HCT116 (cell line): ENCODE results near the gene LRSAM1. TPM values are rescaled to one million over a fixed set of nuclear protein-coding genes. Genes with fewer than 3 reads are reported as not detected.

ENCODE experiments used
- ATAC-seq: fragments of 200-7000 bp; cut with Tn5 transposase; 2 replicates; pipeline ENCODE4 v1.9.1; 2020; ENCODE audit warnings: mild to moderate bottlenecking, moderate library complexity
- BruUV-seq: library from RNA; stranded (reverse); fragments of 400-500 nt; replicated peaks from 2 replicates; lab custom pipeline; 2021; lab: Mats Ljungman, UMichigan
- CTCF ChIA-PET: fragments of 300-600 bp; sonication (Branson Sonifier 250); formaldehyde crosslinking; loops from one replicate; lab custom pipeline; 2021; ENCODE audit warnings: antibody characterized with exemption; lab: Charles Lee
- POLR2A ChIA-PET: fragments of 300-600, 350-600 bp; sonication (Branson Sonifier 250); formaldehyde crosslinking; loops from one replicate; lab custom pipeline; 2021; ENCODE audit warnings: antibody characterized with exemption; lab: Charles Lee
- RAD21 ChIA-PET, 2 experiments: fragments of 300-600 bp; sonication (Branson Sonifier 250); formaldehyde crosslinking; loops; one replicate each; lab custom pipeline; 2023; ENCODE audit warnings: low total read pairs in 2 of 2; ENCODE audit not compliant: uncharacterized antibody in 2 of 2, unreplicated experiment in 2 of 2, low non-redundant PET in 1 of 2; lab: Charles Lee
- DNase-seq: peaks from one replicate; pipeline ENCODE4 v3.0.0-alpha.2; 2010; ENCODE audit warnings: low read depth, low spot score
- H2AFZ ChIP-seq: fragments of 200-600 bp; shearing (Covaris generic), sonication (generic); 2 replicates; pipeline ENCODE4 v1.6.1; 2017; ENCODE audit warnings: low read depth, mixed run types, mixed read lengths, antibody characterized with exemption, low read length; ENCODE audit not compliant: poor library complexity, severe bottlenecking
- H3K27ac ChIP-seq: 2 replicates; pipeline ENCODE4 v1.5.1; 2012; ENCODE audit warnings: low read depth, low read length
- H3K27me3 ChIP-seq: fragments of 200-600 bp; sonication (generic); 2 replicates; pipeline ENCODE4 v1.6.1; 2016; ENCODE audit warnings: mixed run types, low read length, mixed read lengths; ENCODE audit not compliant: insufficient read depth
- H3K36me3 ChIP-seq, 2 experiments: fragments of 200-500 bp in 1 of 2; fragments of 200-600 bp in 1 of 2; sonication (Bioruptor generic) in 1 of 2; sonication (generic) in 1 of 2; 2 replicates each; pipeline versions ENCODE4 v1.5.1 to v1.6.1; 2014 to 2016; ENCODE audit warnings: low read length in 2 of 2, inconsistent platforms in 1 of 2, mixed read lengths in 1 of 2, mixed run types in 1 of 2; ENCODE audit not compliant: insufficient read depth in 2 of 2, control insufficient read depth in 1 of 2
- H3K4me1 ChIP-seq, 2 experiments: fragments of 200-600 bp in 1 of 2; sonication (generic) in 1 of 2; 2 replicates each; pipeline versions ENCODE4 v1.5.1 to v1.6.1; 2012 to 2017; ENCODE audit warnings: low read length in 2 of 2, inconsistent platforms in 1 of 2, mild to moderate bottlenecking in 1 of 2, mixed read lengths in 1 of 2, mixed run types in 1 of 2, moderate library complexity in 1 of 2; ENCODE audit not compliant: insufficient read depth in 2 of 2, control insufficient read depth in 1 of 2
- H3K4me2 ChIP-seq: fragments of 200-600 bp; sonication (generic); 2 replicates; pipeline ENCODE4 v1.6.1; 2017; ENCODE audit warnings: mixed run types, low read length, mixed read lengths
- H3K4me3 ChIP-seq, 2 experiments: fragments of 200-600 bp in 1 of 2; sonication (generic) in 1 of 2; replicated peaks in 1 of 2; 2 replicates each; pipeline ENCODE4 v1.5.1; 2011 to 2016; ENCODE audit warnings: low read length in 2 of 2, control low read depth in 1 of 2, low read depth in 1 of 2, mild to moderate bottlenecking in 1 of 2, mixed read lengths in 1 of 2, mixed run types in 1 of 2
- H3K79me2 ChIP-seq: fragments of 200-600 bp; sonication (generic); 2 replicates; pipeline ENCODE4 v1.6.1; 2017; ENCODE audit warnings: mild to moderate bottlenecking, mixed run types, low read length, moderate library complexity, mixed read lengths; ENCODE audit not compliant: insufficient read depth
- H3K9ac ChIP-seq: fragments of 200-600 bp; sonication (generic); 2 replicates; pipeline ENCODE4 v1.6.1; 2016; ENCODE audit warnings: low read length, mixed read lengths
- H3K9me2 ChIP-seq: fragments of 200-600 bp; sonication (generic), shearing (Covaris generic); 2 replicates; pipeline ENCODE4 v1.6.1; 2017; ENCODE audit warnings: mixed run types, mild to moderate bottlenecking, moderate library complexity; ENCODE audit not compliant: insufficient read depth
- H3K9me3 ChIP-seq, 2 experiments: fragments of 200-500 bp in 1 of 2; fragments of 200-600 bp in 1 of 2; sonication (Bioruptor generic) in 1 of 2; sonication (generic) in 1 of 2; 2 replicates each; pipeline ENCODE4 v1.6.1; 2014 to 2017; ENCODE audit warnings: low read length in 2 of 2, mixed read lengths in 2 of 2, inconsistent platforms in 1 of 2, low read depth in 1 of 2, mild to moderate bottlenecking in 1 of 2, mixed run types in 1 of 2, moderate library complexity in 1 of 2; ENCODE audit not compliant: control insufficient read depth in 1 of 2, insufficient read depth in 1 of 2
- H4K20me1 ChIP-seq: fragments of 200-600 bp; sonication (generic), shearing (Covaris generic); 2 replicates; pipeline ENCODE4 v1.6.1; 2017; ENCODE audit warnings: mixed run types, mild to moderate bottlenecking, moderate library complexity; ENCODE audit not compliant: insufficient read depth
- EGR1 ChIP-seq: IDR thresholded peaks from 2 replicates; pipeline ENCODE4 v1.6.1; 2012; ENCODE audit warnings: low read depth
- EZH2 ChIP-seq: fragments of 200-600 bp; sonication (generic); IDR thresholded peaks from 2 replicates; pipeline ENCODE4 v1.6.1; 2017; ENCODE audit warnings: antibody characterized with exemption, mixed run types
- EZH2phosphoT487 ChIP-seq: fragments of 200-600 bp; IDR thresholded peaks from 2 replicates; pipeline ENCODE4 v1.6.1; 2018; ENCODE audit warnings: antibody characterized with exemption, borderline replicate concordance
- FOSL1 ChIP-seq: IDR thresholded peaks from 2 replicates; pipeline ENCODE4 v1.6.1; 2012; ENCODE audit warnings: low read depth
- POLR2AphosphoS5 ChIP-seq: IDR thresholded peaks from 2 replicates; pipeline ENCODE4 v1.6.1; 2011; ENCODE audit warnings: mild to moderate bottlenecking, low read depth, low read length, moderate library complexity
- SIN3A ChIP-seq: IDR thresholded peaks from 2 replicates; pipeline ENCODE4 v1.6.1; 2012; ENCODE audit warnings: low read depth
- SRF ChIP-seq: IDR thresholded peaks from 2 replicates; pipeline ENCODE4 v1.6.1; 2012; ENCODE audit warnings: low read depth
- YY1 ChIP-seq: IDR thresholded peaks from 2 replicates; pipeline ENCODE4 v1.6.1; 2011; ENCODE audit warnings: low read length, low read depth, moderate library complexity, mild to moderate bottlenecking; ENCODE audit not compliant: insufficient replicate concordance; ENCODE audit errors: extremely low read depth
- ZFX ChIP-seq: fragments of 450-650 bp; IDR thresholded peaks from 2 replicates; pipeline ENCODE4 v1.6.1; 2017
- intact Hi-C: fragments of 100-400 bp; cut with micrococcal nuclease; formaldehyde crosslinking; loops from 2 replicates; pipeline ENCODE4 v1.10.0; 2022
- total RNA-seq: library from RNA; stranded (reverse); gene quantifications from one replicate; pipeline ENCODE4 v1.2.1, GENCODE V29; 2021; ENCODE audit not compliant: unreplicated experiment
- TF ChIP-seq, protein P1 (sequence below): IDR thresholded peaks from 2 replicates; pipeline ENCODE4 v1.6.1; 2012; ENCODE audit warnings: low read depth
- TF ChIP-seq, protein P2 (sequence below): IDR thresholded peaks from 2 replicates; pipeline ENCODE4 v1.6.1; 2012
- TF ChIP-seq, protein P3 (sequence below): IDR thresholded peaks from 2 replicates; pipeline ENCODE4 v1.6.1; 2012
- TF ChIP-seq, protein P4 (sequence below): IDR thresholded peaks from 2 replicates; pipeline ENCODE4 v1.6.1; 2011; ENCODE audit warnings: mild to moderate bottlenecking, low read length, moderate library complexity; ENCODE audit not compliant: insufficient replicate concordance; ENCODE audit errors: extremely low read depth
- TF ChIP-seq, protein P5 (sequence below), 3 experiments: fragments of 200-600 bp in 1 of 3; sonication (generic) in 1 of 3; IDR thresholded peaks in 2 of 3; conservative IDR thresholded peaks in 1 of 3; 2 replicates each; pipeline ENCODE4 v1.5.1; 2012 to 2017; ENCODE audit warnings: low read depth in 2 of 3, low read length in 2 of 3, antibody characterized with exemption in 1 of 3, borderline replicate concordance in 1 of 3, control low read depth in 1 of 3, mild to moderate bottlenecking in 1 of 3, mixed read lengths in 1 of 3, mixed run types in 1 of 3, moderate library complexity in 1 of 3; ENCODE audit not compliant: insufficient read depth in 1 of 3

Gene LRSAM1
- total RNA-seq, 1 experiment from 2014 or later = 25.9 TPM

DNA sequence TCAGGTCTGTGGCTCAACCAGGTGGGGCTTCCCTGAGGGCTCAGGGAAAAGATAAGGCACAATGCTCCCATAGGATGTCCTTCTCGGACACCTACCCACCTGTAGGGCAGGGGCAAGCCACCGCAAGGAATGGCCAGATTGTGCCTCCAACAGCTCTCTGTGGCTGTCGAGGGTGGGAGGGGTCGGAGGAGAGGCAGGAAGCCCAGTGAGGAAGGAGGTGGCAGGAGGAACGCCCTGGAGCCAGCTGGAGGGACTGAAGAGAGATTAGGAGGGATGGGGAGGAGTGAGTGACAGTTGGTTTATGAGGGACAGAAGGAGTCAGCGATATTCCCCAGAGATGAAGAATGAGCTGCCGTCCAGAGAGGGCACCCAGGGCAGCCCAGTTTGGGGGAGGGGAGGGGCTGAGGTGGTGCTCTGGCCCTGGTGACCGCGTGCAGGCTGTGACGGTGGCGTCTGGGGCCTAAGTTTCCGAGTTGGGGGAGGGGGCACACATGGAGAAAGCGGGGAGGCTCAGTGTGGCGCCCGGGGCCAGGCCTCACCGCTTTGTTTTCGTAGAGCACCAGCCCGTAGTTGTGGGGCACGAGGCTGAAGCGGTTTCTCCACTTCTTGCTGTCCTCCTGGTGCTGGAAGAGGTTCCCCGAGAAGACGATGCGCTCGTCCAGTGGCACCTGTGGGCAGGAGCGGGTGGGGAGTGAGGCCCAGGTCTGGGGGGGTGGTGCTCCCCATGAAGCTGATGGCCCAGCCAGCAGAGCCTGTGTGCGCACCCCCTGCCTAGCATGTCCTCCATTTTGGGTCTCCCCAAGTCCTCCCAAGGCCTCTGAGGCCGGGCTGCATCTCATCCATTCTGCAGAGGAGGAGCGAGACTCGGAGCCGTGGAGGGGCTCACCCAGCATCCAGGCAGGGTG, 75.6 kb downstream of the LRSAM1 start:
- CTCF ChIA-PET = interaction anchor here (0.7 to 2.7 kb wide), 6 partner anchors 10 to 208 kb away, joined by 3 to 22 read pairs (median 6); partner anchors contain the start of gene TOR2A

More for the DNA sequence above, 75.6 kb downstream of the LRSAM1 start:
- Histone ChIP-seq H3K36me3 (peaks cover 26 to 64% of the 10 kb centered on the region in 2 experiments), H2AFZ (no peak overlapping the region), H3K4me3 (no peak overlapping the region), H3K27ac (no peak overlapping the region), H3K27me3 (no peaks in the 10 kb centered on the region), H3K4me1 (peaks cover 0 to 15% of the 10 kb centered on the region in 2 experiments; a peak in 1 of 4 replicates), H4K20me1 (no peaks in the 10 kb centered on the region), H3K9ac (no peak overlapping the region), H3K4me2 (no peak overlapping the region), H3K9me2 (no peaks in the 10 kb centered on the region), H3K79me2 (peaks cover 26% of the 10 kb centered on the region; the same call in 1 of the 2 replicates), H3K9me3 (peaks cover 17 to 31% of the 10 kb centered on the region in 2 experiments; a peak in 3 of 4 replicates)
- BruUV-seq = no TSS peak
- ChIA-PET RAD21 (interaction anchor here (1.2 to 1.7 kb wide), 2 partner anchors 59 to 60 kb away, joined by 3 to 12 read pairs; no protein-coding TSS in a partner anchor), POLR2A (interaction anchor here (1.0 kb wide), 1 partner anchor 58 kb away, joined by 3 read pairs; no protein-coding TSS in a partner anchor)
- intact Hi-C loops = no loop called here
- DNase-seq (no peak), ATAC-seq (no peak)
- TF ChIP-seq, protein P1, sequence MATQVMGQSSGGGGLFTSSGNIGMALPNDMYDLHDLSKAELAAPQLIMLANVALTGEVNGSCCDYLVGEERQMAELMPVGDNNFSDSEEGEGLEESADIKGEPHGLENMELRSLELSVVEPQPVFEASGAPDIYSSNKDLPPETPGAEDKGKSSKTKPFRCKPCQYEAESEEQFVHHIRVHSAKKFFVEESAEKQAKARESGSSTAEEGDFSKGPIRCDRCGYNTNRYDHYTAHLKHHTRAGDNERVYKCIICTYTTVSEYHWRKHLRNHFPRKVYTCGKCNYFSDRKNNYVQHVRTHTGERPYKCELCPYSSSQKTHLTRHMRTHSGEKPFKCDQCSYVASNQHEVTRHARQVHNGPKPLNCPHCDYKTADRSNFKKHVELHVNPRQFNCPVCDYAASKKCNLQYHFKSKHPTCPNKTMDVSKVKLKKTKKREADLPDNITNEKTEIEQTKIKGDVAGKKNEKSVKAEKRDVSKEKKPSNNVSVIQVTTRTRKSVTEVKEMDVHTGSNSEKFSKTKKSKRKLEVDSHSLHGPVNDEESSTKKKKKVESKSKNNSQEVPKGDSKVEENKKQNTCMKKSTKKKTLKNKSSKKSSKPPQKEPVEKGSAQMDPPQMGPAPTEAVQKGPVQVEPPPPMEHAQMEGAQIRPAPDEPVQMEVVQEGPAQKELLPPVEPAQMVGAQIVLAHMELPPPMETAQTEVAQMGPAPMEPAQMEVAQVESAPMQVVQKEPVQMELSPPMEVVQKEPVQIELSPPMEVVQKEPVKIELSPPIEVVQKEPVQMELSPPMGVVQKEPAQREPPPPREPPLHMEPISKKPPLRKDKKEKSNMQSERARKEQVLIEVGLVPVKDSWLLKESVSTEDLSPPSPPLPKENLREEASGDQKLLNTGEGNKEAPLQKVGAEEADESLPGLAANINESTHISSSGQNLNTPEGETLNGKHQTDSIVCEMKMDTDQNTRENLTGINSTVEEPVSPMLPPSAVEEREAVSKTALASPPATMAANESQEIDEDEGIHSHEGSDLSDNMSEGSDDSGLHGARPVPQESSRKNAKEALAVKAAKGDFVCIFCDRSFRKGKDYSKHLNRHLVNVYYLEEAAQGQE = no peak
- TF ChIP-seq POLR2AphosphoS5 (no peak), ZFX (no peak), SRF (no peak), SIN3A (no peak), FOSL1 (no peak), EZH2 (no peak), EGR1 (no peak), EZH2phosphoT487 (no peak), YY1 (no peak)
- TF ChIP-seq, protein P2, sequence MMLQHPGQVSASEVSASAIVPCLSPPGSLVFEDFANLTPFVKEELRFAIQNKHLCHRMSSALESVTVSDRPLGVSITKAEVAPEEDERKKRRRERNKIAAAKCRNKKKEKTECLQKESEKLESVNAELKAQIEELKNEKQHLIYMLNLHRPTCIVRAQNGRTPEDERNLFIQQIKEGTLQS = no peak
- TF ChIP-seq, protein P3, sequence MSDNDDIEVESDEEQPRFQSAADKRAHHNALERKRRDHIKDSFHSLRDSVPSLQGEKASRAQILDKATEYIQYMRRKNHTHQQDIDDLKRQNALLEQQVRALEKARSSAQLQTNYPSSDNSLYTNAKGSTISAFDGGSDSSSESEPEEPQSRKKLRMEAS = no peak
- TF ChIP-seq, protein P4, sequence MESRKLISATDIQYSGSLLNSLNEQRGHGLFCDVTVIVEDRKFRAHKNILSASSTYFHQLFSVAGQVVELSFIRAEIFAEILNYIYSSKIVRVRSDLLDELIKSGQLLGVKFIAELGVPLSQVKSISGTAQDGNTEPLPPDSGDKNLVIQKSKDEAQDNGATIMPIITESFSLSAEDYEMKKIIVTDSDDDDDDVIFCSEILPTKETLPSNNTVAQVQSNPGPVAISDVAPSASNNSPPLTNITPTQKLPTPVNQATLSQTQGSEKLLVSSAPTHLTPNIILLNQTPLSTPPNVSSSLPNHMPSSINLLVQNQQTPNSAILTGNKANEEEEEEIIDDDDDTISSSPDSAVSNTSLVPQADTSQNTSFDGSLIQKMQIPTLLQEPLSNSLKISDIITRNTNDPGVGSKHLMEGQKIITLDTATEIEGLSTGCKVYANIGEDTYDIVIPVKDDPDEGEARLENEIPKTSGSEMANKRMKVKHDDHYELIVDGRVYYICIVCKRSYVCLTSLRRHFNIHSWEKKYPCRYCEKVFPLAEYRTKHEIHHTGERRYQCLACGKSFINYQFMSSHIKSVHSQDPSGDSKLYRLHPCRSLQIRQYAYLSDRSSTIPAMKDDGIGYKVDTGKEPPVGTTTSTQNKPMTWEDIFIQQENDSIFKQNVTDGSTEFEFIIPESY = no peak
- TF ChIP-seq, protein P5, sequence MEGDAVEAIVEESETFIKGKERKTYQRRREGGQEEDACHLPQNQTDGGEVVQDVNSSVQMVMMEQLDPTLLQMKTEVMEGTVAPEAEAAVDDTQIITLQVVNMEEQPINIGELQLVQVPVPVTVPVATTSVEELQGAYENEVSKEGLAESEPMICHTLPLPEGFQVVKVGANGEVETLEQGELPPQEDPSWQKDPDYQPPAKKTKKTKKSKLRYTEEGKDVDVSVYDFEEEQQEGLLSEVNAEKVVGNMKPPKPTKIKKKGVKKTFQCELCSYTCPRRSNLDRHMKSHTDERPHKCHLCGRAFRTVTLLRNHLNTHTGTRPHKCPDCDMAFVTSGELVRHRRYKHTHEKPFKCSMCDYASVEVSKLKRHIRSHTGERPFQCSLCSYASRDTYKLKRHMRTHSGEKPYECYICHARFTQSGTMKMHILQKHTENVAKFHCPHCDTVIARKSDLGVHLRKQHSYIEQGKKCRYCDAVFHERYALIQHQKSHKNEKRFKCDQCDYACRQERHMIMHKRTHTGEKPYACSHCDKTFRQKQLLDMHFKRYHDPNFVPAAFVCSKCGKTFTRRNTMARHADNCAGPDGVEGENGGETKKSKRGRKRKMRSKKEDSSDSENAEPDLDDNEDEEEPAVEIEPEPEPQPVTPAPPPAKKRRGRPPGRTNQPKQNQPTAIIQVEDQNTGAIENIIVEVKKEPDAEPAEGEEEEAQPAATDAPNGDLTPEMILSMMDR (IDR thresholded peaks at IDR 0.05 in 2 of 3, conservative IDR thresholded peaks at IDR 0.05 in 1 of 3; ENCODE audit: borderline replicate concordance in 1 of 3, insufficient read depth in 1 of 3, low read depth in 2 of 3, low read length in 2 of 3) = no peak
